Activated effector memory CD4-positive, alpha-beta T cell treated with Interleukin-2 at 50 U/mL for 16 hours (primary cell): Measurements from ENCODE around the gene PKM.

ENCODE experiments used
- DNase-seq: peaks from one replicate; pipeline ENCODE4 v3.0.0-alpha.2; 2020

PKM gene

GRCh38 chr15:72233769-72234168 lies 2.8 kb upstream of the PKM start:
- no peak for DNase-seq

GRCh38 chr15:72231833-72232478 lies 966 bp upstream of the PKM start:
- DNase-seq, result peak; percentile 30

GRCh38 chr15:72230197-72231065 lies 559 bp downstream of the PKM start:
- peak; percentile 43 for DNase-seq

GRCh38 chr15:72229947-72230196 lies 1.1 kb downstream of the PKM start:
- no peak for DNase-seq

- no peak for DNase-seq
These were observed 1.7 kb downstream of the PKM start for GRCh38 chr15:72229076-72229946.

DNA sequence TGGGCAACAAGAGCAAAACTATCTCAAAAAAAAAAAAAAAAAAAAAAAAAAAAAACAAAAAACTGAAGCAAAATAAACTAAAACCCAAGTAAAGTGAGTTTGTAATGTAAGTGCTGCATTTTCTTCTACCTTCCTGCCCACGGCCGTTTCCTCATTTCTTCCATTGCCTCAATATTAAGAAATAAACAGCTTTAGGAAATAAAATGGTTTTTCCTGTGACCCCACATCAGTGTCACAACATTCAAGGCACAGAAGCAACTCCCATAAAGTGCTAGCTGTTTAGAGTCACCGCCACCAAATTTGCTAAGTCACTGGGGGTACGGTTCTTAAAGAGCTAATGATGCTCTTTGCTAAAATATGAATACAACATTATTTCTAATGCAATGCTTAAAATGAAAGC lies 3.3 kb downstream of the PKM start:
- no peak for DNase-seq

GRCh38 chr15:72227192-72227586 lies 3.8 kb downstream of the PKM start:
- no peak for DNase-seq

GRCh38 chr15:72223278-72223677 lies 7.7 kb downstream of the PKM start:
- no peak for DNase-seq

DNA sequence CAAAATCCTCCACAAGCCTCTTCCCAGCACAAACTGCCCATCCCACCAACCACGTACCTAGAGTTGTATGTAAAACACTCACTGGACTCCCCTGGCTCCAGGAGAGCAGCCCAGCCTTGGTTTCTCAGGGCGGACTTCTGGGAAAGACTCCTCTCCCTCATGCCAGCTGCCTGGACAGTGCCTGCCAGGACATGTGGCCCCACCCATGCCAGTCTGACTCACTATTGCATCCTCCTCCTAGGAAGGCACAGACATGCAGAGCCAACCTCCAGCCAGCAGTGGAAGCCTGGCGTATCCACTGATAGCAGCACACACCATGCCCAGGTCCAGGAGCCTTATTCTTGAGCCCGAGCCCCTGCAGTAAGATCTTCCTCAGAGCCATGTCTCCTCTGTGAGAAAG lies 8.6 kb downstream of the PKM start:
- no peak for DNase-seq

DNA sequence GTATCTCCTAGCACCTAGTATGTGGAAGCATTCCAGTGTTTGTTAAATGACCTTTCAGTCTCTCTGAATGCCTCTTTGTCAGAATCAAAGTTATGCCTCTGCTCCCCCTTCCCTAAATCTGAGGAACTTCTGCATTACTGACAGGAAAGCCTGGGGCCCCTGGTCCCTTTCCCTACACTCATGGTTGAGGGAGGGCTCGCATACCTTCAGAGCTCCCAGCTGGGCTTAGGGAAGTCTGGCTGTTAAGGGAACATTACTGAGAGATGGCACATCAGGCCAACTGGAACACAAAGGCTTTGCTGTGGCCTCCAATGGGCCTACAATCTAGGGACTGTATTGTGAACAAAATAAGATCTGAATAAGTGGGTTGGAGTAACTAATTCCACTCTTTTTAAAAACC lies 10.3 kb downstream of the PKM start:
- DNase-seq, result no peak

DNA sequence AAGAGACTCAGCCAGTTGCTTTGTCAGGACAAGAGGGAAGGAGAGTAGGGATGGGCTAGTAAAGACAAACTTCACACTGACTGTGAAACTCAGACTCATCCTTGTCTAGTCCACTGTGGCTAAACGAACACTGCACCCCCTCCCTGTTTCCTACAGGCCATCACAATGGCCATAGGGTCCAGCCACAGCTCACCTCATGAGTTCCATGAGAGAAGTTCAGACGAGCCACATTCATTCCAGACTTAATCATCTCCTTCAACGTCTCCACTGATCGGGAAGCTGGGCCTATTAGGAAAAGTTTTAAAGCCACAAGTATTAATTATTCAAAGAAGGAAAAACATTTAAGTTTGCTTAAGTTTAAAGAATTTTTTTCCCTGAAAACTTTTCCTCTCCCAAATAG lies 13.8 kb downstream of the PKM start:
- no peak for DNase-seq

DNA sequence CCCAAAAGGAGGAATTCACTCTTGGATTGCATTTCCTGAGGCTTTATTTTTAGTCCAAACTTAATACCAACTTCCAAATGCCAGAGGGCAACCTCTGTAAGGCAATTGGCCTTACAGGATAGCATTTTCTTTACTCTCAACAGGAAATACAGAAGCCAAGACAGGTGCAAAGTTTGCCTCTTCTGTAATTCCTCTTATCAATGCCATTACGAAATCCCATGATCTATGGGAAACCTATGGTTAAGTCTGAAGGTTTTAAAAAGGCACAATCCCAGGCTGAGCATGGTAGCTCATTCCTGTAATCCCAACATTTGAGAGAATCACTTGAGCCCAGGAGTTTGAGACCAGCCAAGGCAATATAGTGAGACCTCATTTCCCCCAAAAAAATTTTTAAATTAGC lies 14.9 kb downstream of the PKM start:
- DNase-seq, result no peak

DNA sequence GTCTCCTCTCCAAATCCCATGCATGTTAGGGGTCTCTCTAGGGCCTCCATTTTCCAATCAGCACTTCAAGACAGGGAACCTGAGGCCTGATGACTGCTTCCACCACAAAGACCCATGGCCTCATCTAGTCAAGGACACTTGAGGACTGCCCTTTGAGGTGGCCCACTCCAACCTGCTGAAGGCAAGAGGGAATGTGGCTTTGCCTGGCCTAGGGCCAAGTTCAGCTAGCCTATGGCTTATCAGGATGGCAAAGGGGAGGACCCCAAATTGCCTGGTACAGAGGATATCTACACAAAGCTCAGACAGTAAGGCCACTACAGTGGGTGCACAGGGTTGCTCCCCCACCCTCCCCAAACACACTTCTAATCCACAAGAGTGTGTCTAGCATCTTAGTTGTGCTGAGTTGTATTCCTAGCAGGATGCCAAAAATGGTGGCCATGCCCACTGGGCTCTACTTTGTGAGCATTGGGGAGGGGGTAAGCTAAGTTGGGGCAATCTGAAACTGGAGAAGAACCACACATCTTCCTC lies 23.4 kb downstream of the PKM start:
- no peak for DNase-seq

DNA sequence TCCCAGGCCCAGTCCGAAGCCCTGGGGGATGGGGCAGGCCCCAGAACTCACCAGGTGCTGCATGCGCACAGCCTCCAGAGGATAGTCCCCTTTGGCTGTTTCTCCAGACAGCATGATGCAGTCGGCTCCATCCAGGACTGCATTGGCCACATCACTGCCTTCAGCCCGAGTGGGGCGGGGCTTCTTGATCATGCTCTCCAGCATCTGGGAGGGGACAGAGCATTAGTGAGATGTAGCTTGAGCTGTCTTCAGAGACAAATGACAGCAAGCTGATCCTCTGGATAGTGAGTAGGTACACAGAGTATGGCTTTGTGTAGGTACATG lies 24.4 kb downstream of the PKM start:
- DNase-seq, result no peak

DNA sequence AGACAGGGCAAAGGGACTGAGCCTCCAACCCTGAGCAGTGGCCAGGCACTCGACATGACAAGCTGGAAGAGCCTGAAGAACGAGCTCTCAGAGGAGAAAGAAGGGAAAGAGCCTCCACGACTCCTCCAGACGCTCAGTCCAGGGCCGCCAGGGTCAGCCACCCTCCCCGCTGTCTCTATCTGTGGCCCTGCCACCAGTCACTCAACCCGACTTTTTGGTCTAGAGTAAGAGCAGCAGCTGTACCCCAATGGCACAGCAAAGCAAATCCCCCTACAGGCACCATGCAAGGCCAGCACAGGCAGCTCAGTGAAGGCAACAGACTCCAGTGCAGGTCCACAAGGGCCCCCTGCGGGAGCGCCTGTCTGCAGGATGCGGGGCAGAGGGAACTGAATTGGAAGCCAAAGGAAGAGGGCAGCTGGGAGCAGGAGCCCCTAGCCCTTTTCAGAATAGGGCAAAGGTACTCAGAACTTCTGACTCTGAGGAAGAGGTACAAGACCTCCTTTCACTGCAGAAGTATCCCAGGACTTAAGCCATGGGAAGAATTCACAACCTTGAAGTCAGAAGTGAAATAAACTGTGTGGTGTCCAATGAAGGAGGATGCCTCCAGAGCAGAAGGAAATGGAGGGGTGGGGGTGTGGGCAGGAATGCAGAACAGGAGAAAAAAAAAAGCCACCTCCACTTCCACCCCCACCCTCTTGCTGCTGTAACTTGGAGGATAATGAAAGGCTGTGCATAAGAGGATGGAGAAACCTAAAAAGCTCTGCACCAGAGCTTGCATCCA lies 24.9 kb downstream of the PKM start:
- DNase-seq, result no peak

GRCh38 chr15:72205273-72205672 lies 25.7 kb downstream of the PKM start:
- DNase-seq, result no peak

- no peak for DNase-seq
These were observed 27.5 kb downstream of the PKM start for GRCh38 chr15:72203507-72203837.

DNA sequence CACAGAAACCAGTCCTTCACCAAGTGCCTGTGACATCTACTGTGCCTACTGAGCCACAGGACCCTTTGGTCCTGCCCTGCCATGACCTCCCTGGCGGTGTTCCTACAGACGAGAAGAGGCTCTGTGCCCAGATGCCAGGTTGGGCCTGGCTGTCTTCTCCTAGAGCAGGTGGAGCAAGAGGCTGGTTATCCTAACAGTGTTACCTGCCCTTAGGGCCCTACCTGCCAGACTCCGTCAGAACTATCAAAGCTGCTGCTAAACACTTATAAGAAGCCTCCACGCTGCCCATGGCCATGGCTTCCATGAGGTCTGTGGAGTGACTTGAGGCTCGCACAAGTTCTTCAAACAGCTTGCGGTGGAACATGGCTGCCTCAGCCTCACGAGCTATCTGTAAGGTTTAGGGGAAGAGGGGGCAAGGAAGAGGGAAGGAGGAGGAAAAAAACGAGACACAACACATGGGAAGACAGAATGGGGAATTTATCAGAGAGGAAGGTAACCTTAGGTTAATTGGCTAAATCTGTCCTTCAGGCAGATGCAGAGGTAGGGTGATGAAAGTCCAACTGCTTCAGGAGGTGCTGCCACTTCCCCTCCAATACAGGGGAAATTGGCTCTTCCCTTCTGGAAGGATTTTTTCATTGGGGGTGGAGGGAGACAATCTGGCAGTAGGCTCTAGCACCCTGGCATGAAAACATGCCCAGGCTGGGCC lies 28.0 kb downstream of the PKM start:
- DNase-seq, result no peak

DNA sequence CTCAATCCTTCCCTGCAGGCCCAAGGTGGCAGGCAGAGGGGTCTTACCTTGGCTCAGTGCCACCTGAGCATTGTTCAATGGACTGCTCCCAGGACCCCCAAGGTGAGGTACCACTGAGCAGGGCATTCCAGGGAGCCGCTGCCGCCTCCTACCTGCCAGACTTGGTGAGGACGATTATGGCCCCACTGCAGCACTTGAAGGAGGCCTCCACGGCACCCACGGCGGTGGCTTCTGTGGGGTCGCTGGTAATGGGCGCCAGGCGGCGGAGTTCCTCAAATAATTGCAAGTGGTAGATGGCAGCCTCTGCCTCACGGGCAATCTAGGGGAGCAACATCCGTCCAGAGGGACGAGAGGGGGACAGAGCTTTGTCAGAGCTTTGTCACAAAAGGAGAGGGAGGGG lies 28.7 kb downstream of the PKM start:
- no peak for DNase-seq

GRCh38 chr15:72201391-72201921 lies 29.5 kb downstream of the PKM start:
- DNase-seq, result no peak

DNA sequence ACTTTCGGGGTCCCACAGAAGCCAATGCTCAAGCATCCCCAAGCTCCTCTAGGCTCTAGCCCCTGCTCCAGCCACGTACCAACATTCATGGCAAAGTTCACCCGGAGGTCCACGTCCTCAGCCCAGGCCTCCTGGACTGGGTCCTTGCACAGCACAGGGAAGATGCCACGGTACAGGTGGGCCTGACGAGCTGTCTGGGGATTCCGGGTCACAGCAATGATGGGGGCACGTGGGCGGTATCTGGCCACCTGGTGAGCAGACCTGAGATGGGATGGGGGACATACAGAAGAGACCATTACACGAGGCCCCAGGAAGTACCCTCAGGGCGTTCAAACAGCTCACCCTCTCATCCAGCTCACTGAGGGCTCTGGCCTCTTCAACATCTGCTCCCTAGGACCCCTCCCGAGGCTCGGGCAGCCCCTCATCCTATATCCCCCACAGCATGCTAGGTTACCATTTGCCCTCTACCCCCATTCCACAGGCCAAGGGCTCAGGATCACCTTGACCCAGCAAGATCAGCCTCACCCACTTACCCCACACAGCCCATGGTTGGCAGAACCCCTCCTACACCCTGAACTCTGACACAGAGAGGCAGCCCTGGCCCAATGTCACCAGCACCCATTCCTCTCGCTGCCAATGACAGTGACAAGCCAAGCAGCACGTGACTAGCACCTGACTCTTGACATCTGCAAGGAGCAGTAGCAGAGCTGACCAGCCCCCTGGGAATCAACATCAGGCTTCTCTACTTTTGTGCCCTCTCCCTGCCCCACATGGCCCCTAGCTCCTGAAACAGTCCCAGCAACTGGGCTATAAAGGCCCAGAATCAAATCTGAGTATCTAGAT lies 30.4 kb downstream of the PKM start:
- no peak for DNase-seq
